GM12892 (cell line): Measurements from ENCODE around the gene MRPS18A.

ENCODE experiments used
- POLR2A ChIP-seq: IDR thresholded peaks from 2 replicates; pipeline ENCODE4 v1.6.1; 2011; ENCODE audit warnings: low read depth, low read length, control low read depth
- POLR2AphosphoS5 ChIP-seq: IDR thresholded peaks from 2 replicates; pipeline ENCODE4 v1.6.1; 2011; ENCODE audit warnings: low read depth, low read length, control low read depth
- TAF1 ChIP-seq: IDR thresholded peaks from 2 replicates; pipeline ENCODE4 v1.6.1; 2011; ENCODE audit warnings: low read depth, mild to moderate bottlenecking, control low read depth, low read length, borderline replicate concordance

- TF ChIP-seq POLR2A = no peak
- TF ChIP-seq TAF1 = no peak
- TF ChIP-seq POLR2AphosphoS5 = no peak
These were observed 20.2 kb upstream of the MRPS18A start for GRCh38 chr6:43707767-43708166.
